WTC11 (cell line): ENCODE data around the gene CLCN4. TPM values are rescaled to one million over a fixed set of nuclear protein-coding genes. Genes with fewer than 3 reads are reported as not detected.
A peak's percentile ranks its signal among the peaks of the same experiment; 100 is the strongest.

Experiments
- ATAC-seq: fragments of 200-7000 bp; cut with Tn5 transposase; 2 replicates; pipeline ENCODE4 v1.10.0; 2021; ENCODE audit warnings: mild to moderate bottlenecking, moderate library complexity
- CTCF ChIA-PET: fragments of 300-600 bp; sonication (Branson Sonifier 250); formaldehyde crosslinking; loops from one replicate; lab custom pipeline; 2021; ENCODE audit warnings: antibody characterized with exemption; lab: Charles Lee
- POLR2A ChIA-PET: fragments of 350-600 bp; sonication (Branson Sonifier 250); formaldehyde crosslinking; loops from one replicate; lab custom pipeline; 2021; ENCODE audit warnings: antibody characterized with exemption; lab: Charles Lee
- DNase-seq: peaks from one replicate; pipeline ENCODE4 v3.0.0; 2021; ENCODE audit warnings: low spot score
- H3K27ac Mint-ChIP-seq: 2 replicates; pipeline ENCODE4 v1.8.0; 2021; ENCODE audit warnings: mixed read lengths
- H3K27me3 Mint-ChIP-seq: 2 replicates; pipeline ENCODE4 v1.8.0; 2021; ENCODE audit warnings: low read depth, mild to moderate bottlenecking, moderate library complexity, mixed read lengths
- H3K36me3 Mint-ChIP-seq: 2 replicates; pipeline ENCODE4 v1.8.0; 2021; ENCODE audit warnings: mixed read lengths
- H3K4me1 Mint-ChIP-seq: 2 replicates; pipeline ENCODE4 v1.8.0; 2022; ENCODE audit warnings: mixed read lengths
- H3K4me3 Mint-ChIP-seq: 2 replicates; pipeline ENCODE4 v1.8.0; 2021; ENCODE audit warnings: mild to moderate bottlenecking, moderate library complexity, mixed read lengths
- H3K9me3 Mint-ChIP-seq: 2 replicates; pipeline ENCODE4 v1.8.0; 2021; ENCODE audit warnings: mixed read lengths
- CREM ChIP-seq: sonication (generic); formaldehyde crosslinking; IDR thresholded peaks from 2 replicates; pipeline ENCODE4 v1.8.1; 2022; ENCODE audit warnings: mild to moderate bottlenecking, missing genetic modification reagents, moderate library complexity
- E2F5 ChIP-seq: sonication (generic); formaldehyde crosslinking; IDR thresholded peaks from 2 replicates; pipeline ENCODE4 v1.8.1; 2022; ENCODE audit warnings: mild to moderate bottlenecking, moderate library complexity, missing genetic modification reagents
- FOXK1 ChIP-seq: sonication (generic); formaldehyde crosslinking; IDR thresholded peaks from 2 replicates; pipeline ENCODE4 v1.8.0; 2022; ENCODE audit warnings: mild to moderate bottlenecking, moderate library complexity, missing genetic modification reagents
- GABPB1 ChIP-seq: sonication (generic); formaldehyde crosslinking; IDR thresholded peaks from 2 replicates; pipeline ENCODE4 v1.8.1; 2023; ENCODE audit warnings: mild to moderate bottlenecking, missing genetic modification reagents
- MXD4 ChIP-seq: fragments of 250-450 bp; sonication (Bioruptor Pico); IDR thresholded peaks from 2 replicates; pipeline ENCODE4 v1.8.0; 2021; ENCODE audit warnings: mild to moderate bottlenecking, moderate library complexity, borderline replicate concordance
- TEAD4 ChIP-seq: sonication (generic); formaldehyde crosslinking; IDR thresholded peaks from 2 replicates; pipeline ENCODE4 v1.8.0; 2022; ENCODE audit warnings: mild to moderate bottlenecking, missing genetic modification reagents
- USF2 ChIP-seq: sonication (generic); formaldehyde crosslinking; IDR thresholded peaks from 2 replicates; pipeline ENCODE4 v1.8.1; 2023; ENCODE audit warnings: mild to moderate bottlenecking, missing genetic modification reagents, moderate library complexity
- ZNF138 ChIP-seq: sonication (generic); formaldehyde crosslinking; conservative IDR thresholded peaks from 2 replicates; pipeline ENCODE4 v1.8.1; 2022; ENCODE audit warnings: mild to moderate bottlenecking, moderate library complexity, missing genetic modification reagents
- ZNF219 ChIP-seq: sonication (generic); formaldehyde crosslinking; IDR thresholded peaks from 2 replicates; pipeline ENCODE4 v1.8.0; 2023; ENCODE audit warnings: missing genetic modification reagents, mild to moderate bottlenecking, borderline replicate concordance
- ZNF263 ChIP-seq: sonication (generic); formaldehyde crosslinking; IDR thresholded peaks from 2 replicates; pipeline ENCODE4 v1.8.1; 2022; ENCODE audit warnings: low read depth, mild to moderate bottlenecking, moderate library complexity, missing genetic modification reagents
- ZNF416 ChIP-seq: fragments of 250-450 bp; sonication (Bioruptor Pico); IDR thresholded peaks from 2 replicates; pipeline ENCODE4 v1.9.0; 2021; ENCODE audit warnings: mild to moderate bottlenecking, inconsistent platforms
- ZNF423 ChIP-seq: fragments of 250-450 bp; sonication (Bioruptor Pico); IDR thresholded peaks from 2 replicates; pipeline ENCODE4 v2.1.2; 2022; ENCODE audit warnings: mild to moderate bottlenecking, moderate library complexity
- ZNF512 ChIP-seq: sonication (generic); formaldehyde crosslinking; IDR thresholded peaks from 2 replicates; pipeline ENCODE4 v1.8.1; 2022; ENCODE audit warnings: missing genetic modification reagents, borderline replicate concordance
- ZSCAN18 ChIP-seq: fragments of 250-450 bp; sonication (Bioruptor Pico); IDR thresholded peaks from 2 replicates; pipeline ENCODE4 v2.1.2; 2022; ENCODE audit warnings: mild to moderate bottlenecking, moderate library complexity
- total RNA-seq: library from RNA; stranded (reverse); gene quantifications from 3 replicates; pipeline ENCODE4 v1.2.3, GENCODE V29; 2021
- TF ChIP-seq, protein P1 (sequence below): fragments of 250-450 bp; sonication (Bioruptor Pico); IDR thresholded peaks from 2 replicates; pipeline ENCODE4 v1.8.0; 2021; ENCODE audit warnings: mild to moderate bottlenecking
- TF ChIP-seq, protein P2 (sequence below): sonication (generic); formaldehyde crosslinking; IDR thresholded peaks from 2 replicates; pipeline ENCODE4 v1.8.1; 2023; ENCODE audit warnings: mild to moderate bottlenecking, moderate library complexity, missing genetic modification reagents
- TF ChIP-seq, protein P3 (sequence below): sonication (generic); formaldehyde crosslinking; IDR thresholded peaks from 2 replicates; pipeline ENCODE4 v1.8.0; 2022; ENCODE audit warnings: missing genetic modification reagents
- TF ChIP-seq, protein P4 (sequence below): fragments of 250-450 bp; sonication (Bioruptor Pico); IDR thresholded peaks from 2 replicates; pipeline ENCODE4 v1.9.0; 2021; ENCODE audit warnings: mild to moderate bottlenecking

Gene CLCN4
- total RNA-seq, 1 experiment from 2014 or later, result 8.9 TPM

- Mint-ChIP-seq H3K27ac (no peak overlapping the region; the same call in 1 of the 2 replicates), H3K4me1 (peaks cover 11% of the 10 kb centered on the region), H3K27me3 (no peaks in the 10 kb centered on the region), H3K4me3 (no peak overlapping the region), H3K36me3 (peaks cover 10% of the 10 kb centered on the region), H3K9me3 (no peaks in the 10 kb centered on the region)
- ChIA-PET POLR2A (no interaction called here), CTCF (interaction anchor here (1.9 kb wide), 1 partner anchor 10 kb away, joined by 6 read pairs; no protein-coding TSS in a partner anchor)
- DNase-seq (no peak), ATAC-seq (no peak)
- TF ChIP-seq ZSCAN18 (no peak), FOXK1 (CRISPR knock-in tag) (no peak), ZNF138 (CRISPR knock-in tag) (no peak), ZNF219 (CRISPR knock-in tag) (no peak), ZNF263 (CRISPR knock-in tag) (no peak), ZNF423 (CRISPR knock-in tag) (no peak), ZNF416 (no peak), CREM (CRISPR knock-in tag) (no peak), E2F5 (CRISPR knock-in tag) (no peak), GABPB1 (CRISPR knock-in tag) (no peak), MXD4 (CRISPR knock-in tag) (no peak)
- TF ChIP-seq, protein P1, sequence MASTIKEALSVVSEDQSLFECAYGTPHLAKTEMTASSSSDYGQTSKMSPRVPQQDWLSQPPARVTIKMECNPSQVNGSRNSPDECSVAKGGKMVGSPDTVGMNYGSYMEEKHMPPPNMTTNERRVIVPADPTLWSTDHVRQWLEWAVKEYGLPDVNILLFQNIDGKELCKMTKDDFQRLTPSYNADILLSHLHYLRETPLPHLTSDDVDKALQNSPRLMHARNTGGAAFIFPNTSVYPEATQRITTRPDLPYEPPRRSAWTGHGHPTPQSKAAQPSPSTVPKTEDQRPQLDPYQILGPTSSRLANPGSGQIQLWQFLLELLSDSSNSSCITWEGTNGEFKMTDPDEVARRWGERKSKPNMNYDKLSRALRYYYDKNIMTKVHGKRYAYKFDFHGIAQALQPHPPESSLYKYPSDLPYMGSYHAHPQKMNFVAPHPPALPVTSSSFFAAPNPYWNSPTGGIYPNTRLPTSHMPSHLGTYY (CRISPR knock-in tag), result no peak
- TF ChIP-seq, protein P2, sequence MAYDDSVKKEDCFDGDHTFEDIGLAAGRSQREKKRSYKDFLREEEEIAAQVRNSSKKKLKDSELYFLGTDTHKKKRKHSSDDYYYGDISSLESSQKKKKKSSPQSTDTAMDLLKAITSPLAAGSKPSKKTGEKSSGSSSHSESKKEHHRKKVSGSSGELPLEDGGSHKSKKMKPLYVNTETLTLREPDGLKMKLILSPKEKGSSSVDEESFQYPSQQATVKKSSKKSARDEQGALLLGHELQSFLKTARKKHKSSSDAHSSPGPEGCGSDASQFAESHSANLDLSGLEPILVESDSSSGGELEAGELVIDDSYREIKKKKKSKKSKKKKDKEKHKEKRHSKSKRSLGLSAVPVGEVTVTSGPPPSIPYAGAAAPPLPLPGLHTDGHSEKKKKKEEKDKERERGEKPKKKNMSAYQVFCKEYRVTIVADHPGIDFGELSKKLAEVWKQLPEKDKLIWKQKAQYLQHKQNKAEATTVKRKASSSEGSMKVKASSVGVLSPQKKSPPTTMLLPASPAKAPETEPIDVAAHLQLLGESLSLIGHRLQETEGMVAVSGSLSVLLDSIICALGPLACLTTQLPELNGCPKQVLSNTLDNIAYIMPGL (CRISPR knock-in tag), result no peak
- TF ChIP-seq, protein P3, sequence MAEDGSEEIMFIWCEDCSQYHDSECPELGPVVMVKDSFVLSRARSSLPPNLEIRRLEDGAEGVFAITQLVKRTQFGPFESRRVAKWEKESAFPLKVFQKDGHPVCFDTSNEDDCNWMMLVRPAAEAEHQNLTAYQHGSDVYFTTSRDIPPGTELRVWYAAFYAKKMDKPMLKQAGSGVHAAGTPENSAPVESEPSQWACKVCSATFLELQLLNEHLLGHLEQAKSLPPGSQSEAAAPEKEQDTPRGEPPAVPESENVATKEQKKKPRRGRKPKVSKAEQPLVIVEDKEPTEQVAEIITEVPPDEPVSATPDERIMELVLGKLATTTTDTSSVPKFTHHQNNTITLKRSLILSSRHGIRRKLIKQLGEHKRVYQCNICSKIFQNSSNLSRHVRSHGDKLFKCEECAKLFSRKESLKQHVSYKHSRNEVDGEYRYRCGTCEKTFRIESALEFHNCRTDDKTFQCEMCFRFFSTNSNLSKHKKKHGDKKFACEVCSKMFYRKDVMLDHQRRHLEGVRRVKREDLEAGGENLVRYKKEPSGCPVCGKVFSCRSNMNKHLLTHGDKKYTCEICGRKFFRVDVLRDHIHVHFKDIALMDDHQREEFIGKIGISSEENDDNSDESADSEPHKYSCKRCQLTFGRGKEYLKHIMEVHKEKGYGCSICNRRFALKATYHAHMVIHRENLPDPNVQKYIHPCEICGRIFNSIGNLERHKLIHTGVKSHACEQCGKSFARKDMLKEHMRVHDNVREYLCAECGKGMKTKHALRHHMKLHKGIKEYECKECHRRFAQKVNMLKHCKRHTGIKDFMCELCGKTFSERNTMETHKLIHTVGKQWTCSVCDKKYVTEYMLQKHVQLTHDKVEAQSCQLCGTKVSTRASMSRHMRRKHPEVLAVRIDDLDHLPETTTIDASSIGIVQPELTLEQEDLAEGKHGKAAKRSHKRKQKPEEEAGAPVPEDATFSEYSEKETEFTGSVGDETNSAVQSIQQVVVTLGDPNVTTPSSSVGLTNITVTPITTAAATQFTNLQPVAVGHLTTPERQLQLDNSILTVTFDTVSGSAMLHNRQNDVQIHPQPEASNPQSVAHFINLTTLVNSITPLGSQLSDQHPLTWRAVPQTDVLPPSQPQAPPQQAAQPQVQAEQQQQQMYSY, result no peak
These were observed 47.1 kb upstream of the CLCN4 start for GRCh38 chrX:10109695-10110094.

DNA sequence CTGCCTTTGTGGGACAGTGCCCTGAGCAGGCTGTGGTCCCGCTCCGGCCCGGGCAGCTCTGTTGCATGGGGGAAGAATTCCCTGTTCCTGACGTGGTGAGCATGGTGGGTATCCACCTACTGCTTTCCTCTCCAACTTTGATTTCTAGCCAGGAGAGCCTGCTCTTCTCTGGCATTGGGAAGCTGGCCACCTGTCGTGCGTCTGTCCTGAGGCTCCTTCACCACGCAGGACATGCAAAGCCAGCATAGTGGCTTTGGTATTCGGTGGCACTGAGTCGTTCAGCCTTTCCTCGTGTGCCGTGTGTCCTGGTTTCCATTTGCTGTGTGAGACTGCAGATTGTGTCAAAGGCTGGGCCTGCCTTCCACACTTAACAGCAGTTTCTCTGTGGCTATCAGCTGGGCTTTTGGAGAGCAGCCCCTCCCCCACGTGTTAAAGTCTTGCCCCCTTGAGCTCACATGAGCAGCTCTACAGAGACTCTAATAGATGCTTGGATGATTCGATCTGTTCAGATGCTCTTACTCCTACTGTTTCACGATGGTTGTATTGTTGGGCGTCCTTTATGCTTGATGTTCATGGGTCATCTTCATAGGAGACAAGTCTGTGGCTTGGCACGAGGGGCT is 46.3 kb upstream of the CLCN4 start:
- POLR2A ChIA-PET, result no interaction called here
- CTCF ChIA-PET, result interaction anchor here (1.9 kb wide), 1 partner anchor 9 kb away, joined by 6 read pairs; no protein-coding TSS in a partner anchor
- Mint-ChIP-seq H3K4me1 (peaks cover 11% of the 10 kb centered on the region), H3K36me3 (peaks cover 10% of the 10 kb centered on the region), H3K27ac (0 out of 2 replicates have a peak overlapping the region, but pooled peaks have one; percentile 65), H3K9me3 (no peaks in the 10 kb centered on the region), H3K27me3 (no peaks in the 10 kb centered on the region), H3K4me3 (no peak overlapping the region)
- ATAC-seq (no peak), DNase-seq (no peak)
- TF ChIP-seq ZNF512 (CRISPR knock-in tag) (no peak), CREM (CRISPR knock-in tag) (no peak), TEAD4 (no peak), USF2 (CRISPR knock-in tag) (no peak), ZNF423 (CRISPR knock-in tag) (no peak)
- TF ChIP-seq, protein P4, sequence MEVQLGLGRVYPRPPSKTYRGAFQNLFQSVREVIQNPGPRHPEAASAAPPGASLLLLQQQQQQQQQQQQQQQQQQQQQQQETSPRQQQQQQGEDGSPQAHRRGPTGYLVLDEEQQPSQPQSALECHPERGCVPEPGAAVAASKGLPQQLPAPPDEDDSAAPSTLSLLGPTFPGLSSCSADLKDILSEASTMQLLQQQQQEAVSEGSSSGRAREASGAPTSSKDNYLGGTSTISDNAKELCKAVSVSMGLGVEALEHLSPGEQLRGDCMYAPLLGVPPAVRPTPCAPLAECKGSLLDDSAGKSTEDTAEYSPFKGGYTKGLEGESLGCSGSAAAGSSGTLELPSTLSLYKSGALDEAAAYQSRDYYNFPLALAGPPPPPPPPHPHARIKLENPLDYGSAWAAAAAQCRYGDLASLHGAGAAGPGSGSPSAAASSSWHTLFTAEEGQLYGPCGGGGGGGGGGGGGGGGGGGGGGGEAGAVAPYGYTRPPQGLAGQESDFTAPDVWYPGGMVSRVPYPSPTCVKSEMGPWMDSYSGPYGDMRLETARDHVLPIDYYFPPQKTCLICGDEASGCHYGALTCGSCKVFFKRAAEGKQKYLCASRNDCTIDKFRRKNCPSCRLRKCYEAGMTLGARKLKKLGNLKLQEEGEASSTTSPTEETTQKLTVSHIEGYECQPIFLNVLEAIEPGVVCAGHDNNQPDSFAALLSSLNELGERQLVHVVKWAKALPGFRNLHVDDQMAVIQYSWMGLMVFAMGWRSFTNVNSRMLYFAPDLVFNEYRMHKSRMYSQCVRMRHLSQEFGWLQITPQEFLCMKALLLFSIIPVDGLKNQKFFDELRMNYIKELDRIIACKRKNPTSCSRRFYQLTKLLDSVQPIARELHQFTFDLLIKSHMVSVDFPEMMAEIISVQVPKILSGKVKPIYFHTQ (CRISPR knock-in tag), result no peak
